ENCODE measurements around the gene SLC17A5.
"Not testable (repeated sequence)": the region's sequence is repeated elsewhere in the genome, so short reads cannot be mapped to it uniquely, and the experiment has no call there.

Gene SLC17A5, protein sequence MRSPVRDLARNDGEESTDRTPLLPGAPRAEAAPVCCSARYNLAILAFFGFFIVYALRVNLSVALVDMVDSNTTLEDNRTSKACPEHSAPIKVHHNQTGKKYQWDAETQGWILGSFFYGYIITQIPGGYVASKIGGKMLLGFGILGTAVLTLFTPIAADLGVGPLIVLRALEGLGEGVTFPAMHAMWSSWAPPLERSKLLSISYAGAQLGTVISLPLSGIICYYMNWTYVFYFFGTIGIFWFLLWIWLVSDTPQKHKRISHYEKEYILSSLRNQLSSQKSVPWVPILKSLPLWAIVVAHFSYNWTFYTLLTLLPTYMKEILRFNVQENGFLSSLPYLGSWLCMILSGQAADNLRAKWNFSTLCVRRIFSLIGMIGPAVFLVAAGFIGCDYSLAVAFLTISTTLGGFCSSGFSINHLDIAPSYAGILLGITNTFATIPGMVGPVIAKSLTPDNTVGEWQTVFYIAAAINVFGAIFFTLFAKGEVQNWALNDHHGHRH

DNA sequence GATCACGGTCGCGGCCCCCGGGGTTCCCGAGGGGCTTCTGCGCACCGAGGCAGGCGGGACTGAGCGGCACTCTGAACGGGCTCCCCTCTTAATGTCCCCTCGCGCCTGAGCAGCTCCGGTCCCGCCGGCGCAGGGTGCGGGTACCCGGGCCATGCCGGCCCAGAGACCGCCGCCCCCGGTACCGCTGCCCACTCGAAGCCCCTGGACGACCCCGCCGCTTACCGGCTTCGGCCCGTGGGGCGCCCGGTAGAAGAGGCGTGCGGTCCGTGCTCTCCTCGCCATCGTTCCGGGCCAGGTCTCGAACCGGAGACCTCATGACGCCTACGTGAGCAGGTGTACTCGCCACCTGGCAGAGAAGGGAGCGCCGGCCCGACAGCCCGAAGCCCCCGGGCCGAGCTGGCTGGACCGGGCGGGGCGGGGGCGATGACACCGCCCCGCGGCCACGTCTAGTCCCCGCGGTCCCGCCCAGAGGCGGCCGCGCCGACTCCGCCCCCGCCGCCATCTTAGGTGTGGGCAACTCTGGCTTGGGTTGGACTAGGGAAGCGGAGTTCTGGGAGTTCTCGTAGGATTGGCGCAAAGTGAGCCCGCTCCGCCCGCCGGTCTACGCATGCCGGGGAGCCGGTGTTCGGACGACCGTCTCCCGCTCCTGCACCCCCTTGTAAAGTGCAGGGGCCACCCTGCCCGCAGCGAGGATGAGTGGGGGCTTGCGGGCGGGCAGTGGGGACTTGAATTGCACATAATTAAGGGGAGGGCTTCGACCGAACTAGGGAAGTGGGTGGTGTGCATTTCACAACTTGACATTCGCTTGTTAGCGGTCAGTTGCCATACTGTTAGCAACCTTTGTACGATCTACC, at the start of gene SLC17A5:
Gene SLC17A5, minus strand, starts transcription at position 422 of the 854 bp plus-strand sequence. Its CDS starts 106 bp downstream, at position 316.
- peak; percentile 76 to 83 for DNase-seq (ENCODE audit: low read depth in 1 of 2, low spot score in 1 of 2)

DNA sequence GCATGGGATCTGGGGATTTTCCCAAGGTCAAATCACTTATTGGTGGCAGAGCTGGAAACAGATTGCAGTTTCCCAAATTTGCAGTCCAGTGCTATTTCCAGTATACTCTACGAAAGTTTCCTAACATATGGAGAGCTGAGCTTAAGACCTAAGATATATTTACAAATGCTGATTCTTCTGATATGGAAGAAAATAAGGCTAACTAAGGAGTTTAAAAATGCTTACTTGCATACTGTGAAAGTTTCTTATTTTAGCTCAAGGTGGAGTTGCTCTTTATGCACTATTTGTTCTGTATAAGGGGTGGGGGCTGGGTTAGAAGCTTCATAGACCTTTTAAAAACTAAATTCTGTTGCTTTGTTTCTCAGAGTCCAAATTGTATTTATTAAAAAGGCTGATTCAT, 49.7 kb upstream of the SLC17A5 start:
- DNase-seq (ENCODE audit: low read depth in 1 of 2, low spot score in 1 of 2), result no peak

DNA sequence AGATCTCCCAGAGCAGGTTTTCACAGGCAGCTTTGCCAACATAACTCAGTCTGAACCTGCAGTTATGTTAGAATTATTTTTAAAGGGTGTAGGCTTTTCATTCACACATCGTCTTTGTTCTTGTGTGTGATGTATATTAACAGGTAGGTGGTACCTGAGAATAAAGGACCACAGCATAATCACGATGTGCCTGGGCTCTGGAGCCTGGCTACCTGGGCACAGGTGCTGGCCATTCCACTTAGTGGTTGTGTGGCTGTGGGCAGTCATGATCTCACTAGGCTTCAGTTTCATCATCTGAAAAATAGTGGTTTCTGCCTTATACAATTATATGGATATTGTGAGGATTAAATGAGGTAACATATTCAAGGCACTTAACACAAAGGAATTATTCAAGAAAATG, 48.7 kb upstream of the SLC17A5 start:
- DNase-seq (ENCODE audit: low read depth in 1 of 2, low spot score in 1 of 2), result no peak

DNA sequence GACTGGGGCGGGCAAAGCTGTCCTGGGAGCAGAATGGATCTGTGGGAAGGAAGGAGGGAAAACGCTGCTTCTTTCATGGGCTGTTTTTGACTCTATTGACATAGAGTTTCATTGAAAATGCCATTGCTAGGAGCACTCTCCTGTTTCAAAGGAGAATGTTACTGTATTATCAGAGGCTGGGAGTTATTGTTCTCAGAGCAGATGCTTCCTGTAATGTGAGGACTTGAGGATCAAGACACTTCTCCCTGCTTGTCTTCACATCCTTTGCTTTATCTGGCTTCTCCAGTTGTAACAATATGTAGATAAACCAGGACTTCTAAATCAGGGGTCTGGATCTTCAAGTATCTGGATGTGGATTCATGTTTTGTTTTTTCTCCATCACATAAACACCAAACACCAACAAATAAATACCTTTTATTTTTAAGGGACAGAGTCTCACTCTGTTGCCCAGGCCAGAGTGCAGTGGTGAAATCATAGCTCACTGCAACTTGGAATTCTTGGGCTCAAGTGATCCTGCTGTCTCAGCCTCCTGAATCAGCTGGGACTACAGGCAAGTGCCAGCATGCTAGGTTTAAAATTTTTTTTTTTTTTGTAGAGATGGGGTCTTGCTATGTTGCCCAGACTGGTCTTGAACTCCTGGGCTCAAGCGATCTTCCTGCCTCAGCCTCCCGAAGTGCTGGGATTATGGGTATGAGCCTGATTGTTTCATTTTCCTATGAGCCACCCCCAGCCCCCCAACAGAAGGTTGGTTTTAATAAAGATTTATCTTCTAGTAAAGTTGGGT, 46.1 kb upstream of the SLC17A5 start:
- no peak for DNase-seq (ENCODE audit: low read depth in 1 of 2, low spot score in 1 of 2)

DNA sequence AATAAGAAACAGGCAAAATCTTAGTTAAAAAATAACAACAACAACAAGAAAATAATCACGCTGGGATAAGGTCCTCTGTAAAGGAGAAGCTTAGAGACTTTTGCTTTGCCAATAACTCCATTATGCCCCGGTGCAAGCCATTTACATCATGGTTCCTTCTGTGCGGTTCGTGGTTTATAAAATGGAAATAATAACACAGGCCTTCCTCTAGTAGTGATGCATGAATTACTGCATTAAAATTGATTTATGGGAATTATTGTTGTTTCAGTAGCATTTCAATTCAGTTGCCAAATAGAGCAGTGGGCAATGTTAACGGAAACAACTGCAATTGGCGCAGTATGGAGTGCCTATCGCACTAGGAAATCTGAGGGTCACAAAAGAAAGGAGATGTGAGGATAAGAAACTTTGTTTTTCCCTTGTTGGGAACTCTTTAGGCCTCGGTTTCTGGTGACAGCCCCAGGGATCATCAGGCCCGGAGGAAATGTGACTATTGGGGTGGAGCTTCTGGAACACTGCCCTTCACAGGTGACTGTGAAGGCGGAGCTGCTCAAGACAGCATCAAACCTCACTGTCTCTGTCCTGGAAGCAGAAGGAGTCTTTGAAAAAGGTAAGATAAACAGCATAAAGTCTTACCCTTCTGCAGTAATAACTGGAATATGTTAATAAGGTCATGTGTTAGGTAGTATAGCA, 43.3 kb upstream of the SLC17A5 start:
- no peak for DNase-seq (ENCODE audit: low read depth in 1 of 2, low spot score in 1 of 2)

DNA sequence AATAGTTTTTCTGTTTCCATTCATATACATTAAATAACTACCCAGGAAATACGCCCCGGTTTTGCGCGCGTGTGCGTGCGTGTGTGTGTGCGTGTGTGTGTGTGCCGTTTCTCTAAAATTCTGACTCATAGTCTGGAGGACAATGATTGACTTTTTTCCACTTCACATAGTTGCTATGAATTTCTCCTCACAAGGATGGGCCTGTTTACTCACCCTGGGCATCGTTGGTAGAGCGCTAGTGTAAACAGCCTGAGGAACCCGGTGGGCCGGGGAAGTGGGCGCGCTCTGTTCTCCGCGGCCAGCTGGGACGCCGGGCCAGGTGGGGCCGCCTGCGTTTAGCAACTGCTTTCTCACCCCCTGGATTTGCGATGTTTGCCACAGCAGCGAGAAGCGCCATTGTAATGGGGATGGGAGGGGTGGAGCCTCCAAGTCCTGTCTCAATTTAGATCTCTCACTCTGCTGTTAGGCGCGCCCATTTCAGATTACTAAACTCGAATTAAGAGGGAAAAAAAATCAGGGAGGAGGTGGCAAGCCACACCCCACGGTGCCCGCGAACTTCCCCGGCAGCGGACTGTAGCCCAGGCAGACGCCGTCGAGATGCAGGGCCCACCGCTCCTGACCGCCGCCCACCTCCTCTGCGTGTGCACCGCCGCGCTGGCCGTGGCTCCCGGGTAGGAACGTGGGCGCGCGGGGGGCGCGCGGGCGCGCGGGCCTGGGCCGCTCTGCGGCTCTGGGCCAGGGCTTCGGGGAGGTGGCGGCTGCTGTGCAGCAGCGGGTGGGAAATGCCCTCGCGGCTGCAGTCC, 42.0 kb upstream of the SLC17A5 start, which contains the start of gene CD109:
Gene CD109, plus strand, starts transcription at position 585 of the 803 bp plus-strand sequence. Its CDS starts 13 bp downstream, at position 598.
- DNase-seq (ENCODE audit: low read depth in 1 of 2, low spot score in 1 of 2), result peak; percentile 6 to 35

DNA sequence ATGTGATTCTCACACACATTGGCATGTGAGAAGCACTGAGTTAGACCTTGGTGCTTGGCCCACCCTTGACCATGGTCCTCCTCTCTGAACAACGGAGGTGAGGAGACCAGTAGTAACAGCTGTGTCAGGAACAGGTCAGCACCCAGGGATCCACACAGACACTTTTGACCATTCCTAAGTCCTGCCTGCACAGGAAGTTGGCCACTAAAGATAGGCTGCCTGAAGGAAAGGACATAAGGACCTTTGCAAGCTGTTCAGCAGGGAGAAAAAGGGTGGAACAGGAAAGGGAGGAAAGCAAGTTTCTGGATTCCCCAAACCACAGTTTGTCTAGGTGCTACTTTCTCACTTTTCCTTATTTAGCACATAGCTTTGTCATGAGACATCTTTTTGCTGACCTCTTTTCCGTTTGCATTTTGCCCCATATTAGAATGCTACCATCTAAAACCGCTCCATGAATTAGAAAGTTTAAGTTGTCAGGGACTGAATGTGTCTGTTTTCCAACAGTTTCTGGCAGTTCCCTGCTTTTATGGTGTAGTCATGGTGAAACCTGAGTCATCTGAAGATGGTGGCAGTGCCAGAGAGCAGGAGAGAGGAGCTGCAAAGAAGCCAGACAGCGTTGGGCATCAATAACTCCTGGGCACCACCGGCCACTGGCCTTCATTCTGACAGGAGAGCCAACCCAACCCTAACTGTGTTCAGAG, 41.1 kb upstream of the SLC17A5 start:
- DNase-seq (ENCODE audit: low read depth in 1 of 2, low spot score in 1 of 2), result no peak

DNA sequence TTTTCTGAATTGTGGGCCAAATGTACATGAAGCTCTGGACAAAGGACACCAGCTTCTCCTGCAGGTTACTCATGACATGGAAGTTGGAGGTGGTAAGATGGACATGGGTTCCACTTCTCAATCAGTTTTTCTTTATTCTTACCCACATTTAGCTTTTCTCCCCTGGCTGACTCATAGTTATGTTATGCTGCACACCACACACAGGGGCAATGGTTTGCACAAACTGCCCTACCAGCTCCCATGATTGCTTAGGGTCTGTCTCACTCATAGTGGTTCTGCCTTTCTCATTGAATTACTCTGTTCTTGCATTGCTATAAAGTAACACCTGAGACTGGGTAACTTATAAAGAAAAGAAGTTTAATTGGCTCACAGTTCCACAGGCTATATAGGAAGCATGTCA, 37.7 kb upstream of the SLC17A5 start:
- no peak for DNase-seq (ENCODE audit: low read depth in 1 of 2, low spot score in 1 of 2)

DNA sequence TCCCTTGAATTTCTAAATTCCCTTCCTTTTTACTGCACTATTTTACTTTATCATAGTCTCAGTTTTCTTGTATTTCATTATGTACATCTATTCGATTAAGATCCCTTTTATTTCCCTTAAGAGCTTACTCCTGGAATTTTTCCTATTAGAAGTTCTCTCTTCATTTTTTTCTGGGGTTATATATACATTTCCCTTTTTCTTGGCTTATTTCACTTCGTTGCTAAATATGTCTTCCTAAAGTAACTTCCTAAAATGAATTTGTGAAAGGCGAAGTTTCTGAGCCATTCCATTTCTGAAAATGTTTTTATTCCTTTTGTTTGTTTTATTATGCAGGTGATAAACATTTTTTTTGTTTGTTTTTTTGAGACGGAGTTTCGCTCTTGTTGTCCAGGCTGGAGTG, 36.3 kb upstream of the SLC17A5 start:
- no peak for DNase-seq (ENCODE audit: low read depth in 1 of 2, low spot score in 1 of 2)

DNA sequence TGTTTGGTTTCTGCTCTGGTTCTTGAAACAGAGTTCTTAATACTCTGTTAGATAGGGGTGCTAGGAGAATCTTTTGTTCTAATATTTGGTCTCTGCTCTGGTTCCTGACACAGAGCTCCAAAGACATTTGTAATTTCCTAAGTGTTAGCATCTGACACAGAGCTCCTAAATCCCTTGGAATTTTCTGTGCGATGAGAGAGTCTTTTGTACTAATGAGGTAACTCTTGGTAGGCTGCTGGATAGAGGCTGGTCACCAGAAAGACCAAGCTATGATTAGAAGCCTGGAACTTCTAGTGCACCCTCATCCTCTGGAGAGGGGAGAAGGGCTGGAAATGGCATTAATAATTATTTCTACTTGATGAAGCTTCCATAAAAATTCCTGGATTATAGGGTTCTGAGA, 34.6 kb upstream of the SLC17A5 start:
- DNase-seq (ENCODE audit: low read depth in 1 of 2, low spot score in 1 of 2), result no peak

DNA sequence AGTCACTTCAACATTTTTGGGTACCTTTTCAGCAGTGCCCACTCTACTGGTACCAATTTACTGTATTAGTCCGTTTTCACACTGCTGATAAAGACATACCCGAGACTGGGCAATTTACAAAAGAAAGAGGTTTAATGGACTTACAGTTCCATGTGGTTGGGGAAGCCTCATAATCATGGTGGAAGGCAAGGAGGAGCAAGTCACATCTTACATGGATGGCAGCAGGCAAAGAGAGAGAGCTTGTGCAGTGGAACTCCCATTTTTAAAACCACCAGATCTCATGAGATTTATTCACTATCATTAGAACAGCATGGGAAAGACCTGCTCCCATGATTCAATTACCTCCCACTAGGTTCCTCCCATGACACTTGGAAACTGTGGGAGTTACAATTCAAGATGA, 29.8 kb upstream of the SLC17A5 start:
- not testable (repeated sequence) for DNase-seq (ENCODE audit: low read depth in 1 of 2, low spot score in 1 of 2)

DNA sequence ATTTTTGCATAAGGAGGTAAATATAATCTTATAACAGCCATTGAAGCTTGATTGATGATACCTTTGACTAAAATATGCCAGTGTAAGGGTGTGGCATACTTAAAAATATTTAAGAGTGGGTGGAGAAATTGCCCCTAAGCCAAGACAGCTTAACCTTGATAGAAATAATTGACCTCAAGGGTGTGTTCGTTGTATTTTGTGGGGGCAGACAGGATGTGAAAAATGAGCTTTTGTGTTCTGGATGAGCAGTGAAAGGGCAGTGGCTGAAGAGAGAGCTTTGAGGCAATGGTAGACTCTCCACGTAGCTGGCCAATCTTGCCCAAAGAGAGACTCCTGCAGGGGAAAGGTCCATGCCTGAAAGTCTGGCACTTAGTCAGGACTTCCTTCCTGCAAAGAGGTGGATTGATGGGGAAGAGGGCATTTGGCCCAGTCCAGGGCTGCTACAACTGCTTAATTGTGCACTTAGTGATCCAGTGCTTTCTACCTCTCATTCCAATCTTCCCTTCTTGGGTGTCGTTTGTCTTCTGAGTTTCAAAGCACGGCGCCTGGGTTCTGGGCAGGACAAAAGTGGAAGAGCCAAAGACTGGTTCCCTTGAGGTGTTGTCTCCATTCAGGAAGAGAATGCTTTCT, 26.6 kb upstream of the SLC17A5 start:
- DNase-seq (ENCODE audit: low read depth in 1 of 2, low spot score in 1 of 2), result no peak

DNA sequence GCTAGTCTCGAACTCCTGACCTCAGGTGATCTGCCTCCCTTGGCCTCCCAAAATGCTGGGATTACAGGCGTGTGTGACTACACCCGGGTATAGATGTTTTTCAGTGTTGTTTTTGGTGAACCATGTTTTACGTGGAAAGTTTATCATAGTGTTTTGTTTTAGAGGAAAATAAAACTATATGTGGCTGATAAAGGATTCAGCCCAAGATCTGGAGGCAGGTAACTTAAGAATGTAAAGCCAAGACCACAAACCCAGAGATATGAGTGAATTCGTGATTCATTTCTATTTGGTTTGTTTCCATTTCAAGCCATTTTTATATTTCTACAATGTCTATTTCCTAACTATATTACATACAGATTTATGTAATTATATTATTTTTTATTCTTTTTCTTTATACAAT, 26.1 kb upstream of the SLC17A5 start:
- not testable (repeated sequence) for DNase-seq (ENCODE audit: low read depth in 1 of 2, low spot score in 1 of 2)

DNA sequence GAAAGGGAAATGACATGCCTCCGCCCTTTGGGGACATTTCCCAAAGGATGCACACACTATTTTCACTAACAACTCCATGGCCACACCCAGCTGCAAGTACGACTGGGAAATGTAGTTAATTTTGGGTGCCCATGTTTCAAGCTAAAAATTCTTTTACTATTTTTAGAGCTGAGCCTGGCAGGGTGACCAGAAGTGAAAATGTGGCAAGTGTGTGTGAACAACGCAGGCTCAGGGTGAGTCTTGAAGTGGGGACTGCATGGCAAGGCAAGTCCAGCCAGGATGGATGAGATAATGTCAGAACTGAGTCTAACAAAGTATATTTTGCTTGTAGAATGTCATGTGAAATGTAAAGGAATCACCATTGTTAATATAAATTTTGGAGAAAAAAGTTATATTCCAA, 25.2 kb upstream of the SLC17A5 start:
- DNase-seq (ENCODE audit: low read depth in 1 of 2, low spot score in 1 of 2), result no peak

DNA sequence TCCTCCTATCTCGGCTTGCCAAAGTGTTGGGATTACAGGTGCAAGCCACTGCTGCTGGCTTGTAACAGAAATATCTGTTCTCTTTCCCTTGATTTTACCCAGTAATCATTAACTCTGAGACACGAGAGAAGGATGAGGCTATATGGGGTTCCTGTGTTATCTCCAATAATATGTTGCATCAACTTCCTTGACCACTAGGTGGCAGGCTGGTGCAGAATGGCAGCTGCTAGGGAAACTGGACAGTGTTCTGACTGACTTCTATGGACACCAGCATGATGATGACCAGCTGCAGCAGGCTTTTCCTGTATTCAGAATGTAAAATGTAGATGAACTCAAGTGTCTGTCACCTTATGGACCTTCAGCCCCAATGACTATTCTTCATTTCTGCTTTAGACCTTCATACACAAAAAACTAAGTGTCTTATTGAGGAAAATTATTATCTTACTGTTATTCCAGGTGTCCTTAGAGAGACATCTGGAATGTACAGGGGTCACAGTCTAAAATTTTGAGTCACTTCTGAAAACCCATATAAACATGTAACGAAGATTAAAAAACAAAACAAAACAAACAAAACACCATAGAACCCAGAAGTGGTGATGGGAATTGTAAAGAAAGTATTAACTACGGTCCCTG, 21.8 kb upstream of the SLC17A5 start:
- DNase-seq (ENCODE audit: low read depth in 1 of 2, low spot score in 1 of 2), result peak; percentile 30 to 48

DNA sequence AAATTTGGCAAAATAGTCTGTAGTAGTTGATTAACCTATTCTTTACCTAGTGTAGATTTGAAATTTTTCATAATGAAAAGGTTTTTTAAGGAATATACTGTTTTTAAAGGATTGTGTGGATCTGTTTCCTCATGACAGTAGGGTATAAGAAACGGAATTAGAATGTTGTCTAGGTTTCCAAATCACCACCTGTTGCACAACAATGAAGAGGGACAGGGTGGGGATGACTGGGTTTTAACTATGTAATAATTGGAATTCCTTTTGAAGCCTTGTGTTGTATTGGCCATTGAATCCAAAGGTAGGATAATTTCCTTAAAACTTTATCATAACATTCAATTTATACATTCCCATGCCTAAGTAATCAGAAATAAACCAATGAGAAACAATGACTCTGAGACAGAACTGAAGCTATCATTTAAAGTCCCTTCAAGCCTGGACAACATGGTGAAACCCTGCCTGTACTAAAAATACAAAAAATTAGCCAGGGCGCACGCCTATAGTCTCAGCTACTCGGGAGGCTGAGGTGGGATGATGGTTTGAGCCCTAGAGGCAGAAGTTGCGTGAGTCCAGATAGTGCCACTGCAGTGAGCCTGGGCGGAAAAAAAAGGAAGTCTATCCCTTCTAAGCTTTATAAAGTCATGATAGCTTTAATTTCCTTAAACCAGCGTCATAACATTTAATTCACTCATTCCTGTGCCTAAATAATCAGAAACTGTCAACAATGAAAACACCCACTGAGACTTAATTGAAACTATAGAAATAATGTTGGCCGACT, 18.3 kb upstream of the SLC17A5 start:
- no peak for DNase-seq (ENCODE audit: low read depth in 1 of 2, low spot score in 1 of 2)

DNA sequence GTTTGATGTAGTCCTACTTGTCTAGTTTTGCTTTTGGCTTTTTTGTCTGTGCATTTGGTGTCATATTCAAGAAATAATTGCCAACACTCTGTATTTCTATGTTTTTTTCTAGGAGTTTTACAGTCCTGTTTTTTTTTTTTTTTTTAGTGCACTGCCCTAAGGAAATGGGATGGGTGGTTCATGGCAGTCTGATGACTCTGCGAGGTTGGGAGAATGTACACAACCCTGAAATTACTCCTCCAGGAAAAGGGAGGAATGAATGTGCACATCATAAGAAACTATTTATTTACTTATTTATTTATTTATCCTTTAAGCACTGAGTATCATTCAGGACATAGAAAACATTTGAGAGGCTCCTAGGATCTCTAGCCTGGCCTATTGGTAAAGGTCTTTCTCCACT, 15.2 kb upstream of the SLC17A5 start:
- DNase-seq (ENCODE audit: low read depth in 1 of 2, low spot score in 1 of 2), result no peak
